ENCODE data around the gene STK38. TPM values are rescaled to one million over a fixed set of nuclear protein-coding genes. Genes with fewer than 3 reads are reported as not detected.

Gene STK38
- total RNA-seq, 1 donor from 2014 or later = 10.5 TPM

GRCh38 chr6:36501686-36502085 lies 45.6 kb downstream of the STK38 start:
- H3K27me3 ChIP-seq = no peaks in the 10 kb centered on the region
- H3K4me1 ChIP-seq = no peaks in the 10 kb centered on the region
- intact Hi-C loops (cut with DNase I) = no loop called here
- H3K36me3 ChIP-seq = peaks cover 15 to 33% of the 10 kb centered on the region in 2 donors
- no peak for TF ChIP-seq CTCF (IDR thresholded peaks at IDR 0.05)
- H3K4me3 ChIP-seq = no peak overlapping the region
- no peak overlapping the region for H3K27ac ChIP-seq
- no peak for DNase-seq (ENCODE audit: low spot score in 2 of 2)
- no peaks in the 10 kb centered on the region for H3K9me3 ChIP-seq

DNA sequence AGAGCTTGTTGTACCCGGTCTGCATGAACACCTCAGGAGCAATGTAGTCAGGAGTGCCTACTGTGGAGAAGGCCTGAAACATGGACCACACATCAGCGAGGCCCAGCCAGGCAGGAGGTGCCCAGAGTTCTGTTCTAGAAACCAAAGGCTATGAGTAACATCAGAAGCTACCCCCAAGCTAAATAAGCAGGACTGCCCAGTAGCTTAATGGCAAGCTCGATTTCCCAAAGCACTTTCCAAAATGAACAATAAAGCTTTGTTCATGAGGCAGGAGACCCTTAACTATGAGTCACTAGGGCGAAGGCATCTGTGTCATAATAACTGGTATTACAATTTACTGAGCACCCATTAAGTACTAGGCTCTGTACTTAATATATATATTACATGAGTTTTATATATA lies 47.4 kb downstream of the STK38 start:
- no peak overlapping the region for H3K4me3 ChIP-seq
- H3K4me1 ChIP-seq = no peaks in the 10 kb centered on the region
- no peaks in the 10 kb centered on the region for H3K9me3 ChIP-seq
- H3K27ac ChIP-seq = no peak overlapping the region
- intact Hi-C loops (cut with DNase I) = no loop called here
- H3K36me3 ChIP-seq = peaks cover 31 to 42% of the 10 kb centered on the region in 2 donors
- H3K27me3 ChIP-seq = no peaks in the 10 kb centered on the region
- DNase-seq (ENCODE audit: low spot score in 2 of 2) = no peak
- no peak for TF ChIP-seq CTCF (IDR thresholded peaks at IDR 0.05)

DNA sequence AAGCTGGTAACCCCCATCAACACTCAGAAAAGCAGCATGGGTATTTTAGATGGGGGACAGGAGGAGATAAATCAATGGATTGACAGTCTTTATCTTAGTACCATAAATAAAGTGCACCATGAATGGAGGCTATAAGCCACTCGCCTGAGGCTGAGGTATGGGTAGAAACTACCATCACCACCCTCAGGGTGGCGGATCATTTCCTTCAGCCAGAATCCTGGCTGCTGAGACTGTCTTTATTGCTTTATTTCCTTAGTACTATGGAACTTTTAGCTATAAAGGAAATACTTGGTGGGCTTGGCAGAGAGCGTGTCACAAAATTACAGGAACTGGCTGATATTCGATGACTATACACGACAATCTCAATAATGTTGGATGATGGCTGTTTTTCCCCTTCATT lies 52.2 kb downstream of the STK38 start:
- Histone ChIP-seq H3K27ac (no peak overlapping the region), H3K4me3 (no peak overlapping the region), H3K27me3 (no peaks in the 10 kb centered on the region), H3K4me1 (no peaks in the 10 kb centered on the region), H3K9me3 (no peaks in the 10 kb centered on the region), H3K36me3 (peaks cover 31 to 49% of the 10 kb centered on the region in 2 donors)
- DNase-seq (ENCODE audit: low spot score in 2 of 2) = no peak
- TF ChIP-seq CTCF (IDR thresholded peaks at IDR 0.05) = no peak
- intact Hi-C loops (cut with DNase I) = no loop called here

GRCh38 chr6:36493859-36494258 lies 53.4 kb downstream of the STK38 start:
- Histone ChIP-seq H3K36me3 (peaks cover 25 to 46% of the 10 kb centered on the region in 2 donors), H3K4me3 (no peak overlapping the region), H3K9me3 (no peaks in the 10 kb centered on the region), H3K27me3 (no peaks in the 10 kb centered on the region), H3K4me1 (peaks cover 0 to 2% of the 10 kb centered on the region in 2 donors), H3K27ac (no peak overlapping the region)
- TF ChIP-seq CTCF (IDR thresholded peaks at IDR 0.05) = no peak
- DNase-seq (ENCODE audit: low spot score in 2 of 2) = no peak
- intact Hi-C loops (cut with DNase I) = no loop called here

GRCh38 chr6:36493319-36493718 lies 54.0 kb downstream of the STK38 start:
- H3K27me3 ChIP-seq = no peaks in the 10 kb centered on the region
- TF ChIP-seq CTCF (IDR thresholded peaks at IDR 0.05) = no peak
- H3K36me3 ChIP-seq = peaks cover 25 to 48% of the 10 kb centered on the region in 2 donors
- no peak overlapping the region for H3K4me3 ChIP-seq
- no peaks in the 10 kb centered on the region for H3K9me3 ChIP-seq
- intact Hi-C loops (cut with DNase I) = no loop called here
- no peak for DNase-seq (ENCODE audit: low spot score in 2 of 2)
- H3K27ac ChIP-seq = no peak overlapping the region
- peaks cover 0 to 2% of the 10 kb centered on the region in 2 donors for H3K4me1 ChIP-seq

GRCh38 chr6:36492621-36493020 lies 54.7 kb downstream of the STK38 start:
- no peak for TF ChIP-seq CTCF (IDR thresholded peaks at IDR 0.05)
- Histone ChIP-seq H3K9me3 (no peaks in the 10 kb centered on the region), H3K27ac (no peak overlapping the region), H3K36me3 (peaks cover 29 to 46% of the 10 kb centered on the region in 2 donors), H3K4me3 (no peak overlapping the region), H3K4me1 (peaks cover 0 to 2% of the 10 kb centered on the region in 2 donors), H3K27me3 (no peaks in the 10 kb centered on the region)
- intact Hi-C loops (cut with DNase I) = no loop called here
- no peak for DNase-seq (ENCODE audit: low spot score in 2 of 2)
